IPS DF 4.7 (cell line): ENCODE results near the gene COL23A1.

ENCODE experiments used
- DNase-seq: peaks from one replicate; pipeline ENCODE4 v3.0.0-alpha.2; 2013; ENCODE audit warnings: low spot score; ENCODE audit errors: extremely low read depth

The COL23A1 gene

DNA sequence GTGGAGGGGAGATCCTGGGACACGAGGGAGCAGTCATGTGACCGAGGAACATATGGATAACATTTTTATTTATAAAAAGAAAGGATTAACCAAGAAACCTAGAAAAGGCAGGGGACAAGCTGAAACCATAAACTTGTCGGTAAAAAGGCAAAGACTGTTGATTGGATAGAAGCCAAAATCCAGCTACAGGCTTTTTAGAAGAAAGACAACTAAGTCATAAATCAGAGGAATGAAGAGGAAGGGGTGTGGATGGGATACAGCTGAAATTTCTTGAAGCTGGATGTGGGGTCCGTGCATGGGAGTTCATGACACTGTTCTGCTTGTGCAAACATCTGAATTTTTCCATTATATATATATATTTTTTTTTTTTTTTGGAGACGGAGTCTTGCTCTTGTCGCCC, 246.9 kb downstream of the COL23A1 start:
- no peak for DNase-seq

DNA sequence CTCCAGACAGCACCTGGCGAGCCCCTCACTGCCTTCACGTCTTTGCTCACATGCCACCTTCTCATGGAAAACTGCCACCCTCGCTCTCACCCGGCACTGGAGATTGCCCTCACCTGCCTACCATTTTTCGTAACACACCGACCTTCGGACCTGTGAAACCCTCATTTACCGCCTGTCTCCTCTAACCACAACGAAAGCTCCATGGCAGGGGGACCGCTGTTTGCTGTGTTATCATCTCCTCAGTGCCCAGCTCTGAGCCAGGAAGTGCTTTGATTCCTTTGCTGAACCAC, 248.4 kb downstream of the COL23A1 start:
- no peak for DNase-seq

DNA sequence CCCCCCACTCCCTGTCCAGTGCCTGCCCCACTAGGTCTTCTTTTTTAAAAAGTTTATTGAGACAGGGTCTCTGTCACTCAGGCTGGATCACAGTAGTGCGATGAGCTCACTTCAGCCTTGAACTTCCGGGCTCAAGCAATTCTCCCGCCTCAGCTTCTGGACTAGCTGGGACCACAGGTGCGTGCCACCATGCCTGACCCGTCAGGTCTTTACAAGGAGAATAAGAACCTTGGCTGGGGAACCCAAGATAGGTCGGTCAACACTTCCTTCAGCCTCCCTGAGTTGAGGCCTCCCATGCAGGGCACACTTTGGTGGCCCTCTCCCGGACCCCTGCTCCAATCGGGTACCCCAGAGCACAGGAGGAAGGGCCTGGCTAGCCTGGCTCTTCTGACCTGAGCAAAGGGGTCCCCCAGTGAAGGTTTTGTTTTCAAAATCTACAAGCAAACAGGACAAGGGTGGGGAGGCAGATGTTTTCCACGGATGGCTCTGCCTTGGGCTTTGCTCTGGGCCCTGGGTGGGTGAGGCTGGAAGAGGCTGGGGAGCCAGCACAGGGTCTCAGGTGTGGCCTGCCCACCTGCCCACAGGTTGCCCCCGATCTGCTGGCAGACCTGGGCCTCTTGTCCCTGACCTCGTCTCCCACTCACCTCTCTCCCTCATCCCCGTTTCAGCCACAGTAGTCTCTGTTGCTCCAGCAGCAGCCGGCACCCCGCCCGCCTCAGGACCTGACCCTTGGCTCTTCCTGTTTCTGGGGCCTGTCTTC, 248.9 kb downstream of the COL23A1 start:
- no peak for DNase-seq

DNA sequence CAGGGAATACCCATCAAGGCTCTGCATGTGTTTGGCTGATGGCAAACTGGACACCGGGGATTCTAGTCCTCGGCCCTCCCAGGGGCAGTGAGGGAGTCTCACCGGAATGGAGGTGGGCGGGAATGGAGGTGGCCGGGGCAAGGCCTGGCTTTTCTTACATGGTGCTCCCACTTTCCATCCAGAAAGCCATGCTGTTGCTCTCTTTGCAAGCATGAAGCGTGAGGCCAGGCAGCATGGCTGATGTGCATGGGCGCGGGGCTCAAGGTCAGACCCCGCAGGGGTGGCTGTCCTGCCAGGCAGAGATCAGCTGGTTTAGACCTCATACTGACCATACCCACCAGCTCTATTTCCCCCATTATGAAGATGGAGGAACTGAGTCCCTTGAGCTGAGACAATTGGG, 249.6 kb downstream of the COL23A1 start:
- DNase-seq = no peak

DNA sequence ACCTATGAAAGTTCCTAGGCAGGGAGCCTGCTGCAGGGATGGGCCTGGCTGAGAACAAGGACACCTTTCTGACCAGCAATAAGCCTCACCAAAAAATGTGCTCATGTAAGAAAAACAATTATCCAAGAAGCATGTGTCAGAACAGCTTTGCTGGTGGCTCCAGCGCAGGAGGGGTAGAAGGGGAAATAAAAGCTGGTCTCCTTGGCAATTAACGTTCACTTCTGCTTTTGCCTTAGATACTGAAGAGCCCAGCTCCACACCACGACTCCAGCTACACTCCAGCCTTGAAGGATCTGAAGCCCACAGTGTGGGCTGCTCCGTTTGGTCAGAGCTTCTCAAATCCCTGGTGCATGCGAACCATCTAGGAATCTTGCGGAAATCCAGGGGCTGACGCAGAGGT, 250.0 kb downstream of the COL23A1 start:
- DNase-seq = no peak

DNA sequence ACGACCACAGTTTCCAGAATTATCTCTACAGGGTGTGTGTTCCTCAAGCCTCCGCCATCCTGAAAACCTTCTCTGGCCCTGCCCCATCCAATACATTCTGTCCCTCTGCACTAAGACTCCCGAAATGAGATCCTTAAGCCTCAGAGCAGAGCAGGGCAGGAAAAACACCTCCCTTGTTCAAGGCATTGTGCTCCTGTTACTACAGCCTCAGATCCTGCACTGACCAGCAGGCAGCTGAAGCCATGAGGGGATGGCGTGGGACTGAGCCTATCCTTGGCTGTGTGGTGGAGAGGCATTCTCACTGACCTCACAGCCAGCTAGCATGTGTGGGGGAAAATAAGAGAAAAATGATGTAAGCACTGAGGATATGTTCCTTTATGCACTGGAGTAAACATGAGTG, 250.9 kb downstream of the COL23A1 start:
- DNase-seq = no peak

DNA sequence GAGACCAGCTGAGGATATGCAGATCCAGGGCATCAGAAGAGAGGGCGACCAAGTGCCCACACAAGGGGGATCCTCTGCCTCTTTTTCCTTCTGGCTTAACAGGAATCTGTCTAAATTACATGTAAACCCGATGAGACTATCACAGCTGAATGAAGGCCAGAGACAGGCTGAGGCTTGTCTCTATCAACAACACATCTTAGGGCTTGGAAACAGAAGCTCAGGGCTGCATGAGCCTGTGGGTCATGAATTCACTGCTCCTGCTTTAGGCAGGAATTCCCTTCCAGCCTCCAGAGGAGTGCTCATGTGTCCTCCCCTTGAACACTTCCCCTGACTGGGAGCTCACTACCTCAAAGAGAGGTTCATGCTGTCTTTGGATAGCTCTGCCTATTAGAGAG, 251.4 kb downstream of the COL23A1 start:
- no peak for DNase-seq

- no peak for DNase-seq
Measured at GRCh38 chr5:178338126-178338749, 252.0 kb downstream of the COL23A1 start.

GRCh38 chr5:178337334-178337741, 252.9 kb downstream of the COL23A1 start:
- DNase-seq = no peak

- no peak for DNase-seq
Measured at GRCh38 chr5:178336889-178337288, 253.3 kb downstream of the COL23A1 start.

- no peak for DNase-seq
Measured at GRCh38 chr5:178335302-178336030, 254.7 kb downstream of the COL23A1 start.

DNA sequence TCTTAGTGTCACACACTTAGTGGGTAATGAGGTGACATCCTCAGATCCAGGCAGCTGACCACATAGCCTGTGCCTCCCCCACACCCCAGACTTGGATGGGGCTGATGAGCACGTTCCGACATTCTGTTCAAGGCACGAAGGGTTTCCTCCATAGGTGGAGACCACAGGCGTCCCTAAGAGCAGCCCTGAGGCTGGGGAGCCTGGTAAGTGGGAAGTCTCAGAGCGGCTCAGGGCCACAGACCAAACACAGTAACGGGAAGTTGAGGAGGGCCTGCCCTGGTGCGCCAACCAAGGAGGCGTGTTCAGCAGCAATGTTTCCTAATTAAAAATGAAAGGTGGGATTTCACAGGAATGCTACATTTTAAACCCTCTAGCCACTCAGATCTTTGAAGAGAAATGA, 255.3 kb downstream of the COL23A1 start:
- no peak for DNase-seq

DNA sequence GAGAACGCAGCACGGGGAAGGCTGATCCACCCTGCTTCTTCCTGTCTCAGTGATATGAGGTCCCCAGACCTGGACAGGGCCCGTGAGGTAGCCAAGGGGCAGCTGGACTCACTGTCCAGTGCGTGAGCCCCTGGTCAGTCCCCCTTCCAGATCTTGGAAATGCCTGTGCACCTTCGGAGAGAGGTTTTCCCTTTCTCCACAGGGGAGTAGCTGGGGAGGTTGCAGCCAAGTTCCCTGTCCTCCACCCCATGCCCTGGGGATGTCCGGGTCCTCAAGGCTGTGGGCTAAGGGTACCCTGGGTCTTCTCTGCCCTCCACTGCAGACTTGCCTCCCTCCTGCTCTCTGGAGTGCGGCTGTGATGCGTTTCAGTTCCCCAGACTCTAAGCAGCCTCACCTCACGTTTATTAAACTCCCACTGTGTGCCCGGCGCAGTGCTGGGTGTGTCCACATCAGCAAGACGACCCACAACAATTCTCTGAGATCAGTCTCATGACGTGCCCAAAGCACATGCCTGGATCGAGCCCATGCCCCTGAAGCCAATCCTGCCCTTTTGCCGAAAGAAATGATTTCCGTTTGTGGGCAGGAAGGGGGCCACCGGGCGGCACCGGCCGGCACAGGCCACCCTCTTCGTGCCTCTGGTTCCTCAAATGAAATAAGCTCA, 256.2 kb downstream of the COL23A1 start:
- DNase-seq = no peak

DNA sequence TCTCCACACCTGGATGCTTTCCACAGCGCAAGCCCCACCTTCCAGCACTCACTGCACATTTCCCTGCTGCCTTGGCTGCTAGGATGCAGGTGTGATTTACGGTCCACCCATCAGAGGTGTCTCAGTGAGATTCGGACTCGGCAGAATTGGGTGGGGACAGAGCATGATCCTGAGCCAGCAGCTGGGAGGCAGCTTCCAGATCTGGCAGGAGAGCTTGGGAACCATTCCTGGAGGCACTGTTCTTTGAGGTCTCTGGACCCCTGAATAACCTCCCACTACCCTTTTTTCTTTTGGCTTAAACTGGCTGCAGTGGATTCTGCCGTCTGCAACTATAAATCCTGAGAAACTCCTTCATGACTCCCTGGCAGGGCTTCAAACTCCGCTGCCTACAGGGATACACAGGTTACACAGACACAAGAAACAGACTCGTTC, 258.0 kb downstream of the COL23A1 start:
- no peak for DNase-seq

GRCh38 chr5:178331491-178331996, 258.6 kb downstream of the COL23A1 start:
- no peak for DNase-seq

- no peak for DNase-seq
Measured at GRCh38 chr5:178330791-178331404, 259.3 kb downstream of the COL23A1 start.

- DNase-seq = no peak
Measured at GRCh38 chr5:178328826-178329730, 261.1 kb downstream of the COL23A1 start.

DNA sequence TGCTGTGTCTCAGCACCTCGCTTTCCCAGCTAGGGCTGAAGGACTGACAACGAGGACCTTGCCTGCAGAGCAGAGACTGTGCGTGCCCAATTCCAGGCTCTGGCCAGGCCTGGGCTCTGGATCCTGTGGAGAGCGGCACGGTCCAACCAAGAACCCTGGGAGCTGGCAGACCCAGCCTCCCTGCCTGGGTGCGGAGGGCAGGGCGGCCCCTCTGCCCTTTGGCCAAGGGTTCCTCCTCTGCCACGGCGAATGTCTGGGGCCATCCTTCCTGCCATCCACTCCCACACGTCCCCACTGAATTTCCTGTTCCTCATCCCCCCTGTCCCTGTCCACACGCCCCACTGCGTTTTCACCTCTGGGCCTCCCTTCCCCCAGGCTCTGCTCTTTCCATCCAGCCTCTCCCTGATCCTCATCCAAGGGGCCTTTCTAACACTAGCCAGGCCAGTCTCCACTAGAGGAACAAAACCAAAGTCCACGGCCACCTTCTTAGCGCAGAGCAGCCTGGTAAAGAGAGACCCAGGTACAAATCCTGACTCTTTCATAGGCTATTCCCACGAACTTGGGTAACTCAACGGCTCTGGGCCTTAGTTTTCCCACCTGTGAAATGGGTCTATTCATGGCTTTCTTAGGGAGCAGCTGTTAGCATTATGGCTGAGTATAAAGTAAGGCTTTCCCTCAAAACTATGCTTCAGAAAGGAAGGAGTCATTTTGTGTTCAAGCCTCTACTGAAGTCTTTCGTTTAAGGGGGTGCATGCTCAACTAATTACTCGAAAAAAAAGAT, 262.1 kb downstream of the COL23A1 start:
- no peak for DNase-seq

GRCh38 chr5:178327446-178327845, 262.7 kb downstream of the COL23A1 start:
- DNase-seq = no peak

DNA sequence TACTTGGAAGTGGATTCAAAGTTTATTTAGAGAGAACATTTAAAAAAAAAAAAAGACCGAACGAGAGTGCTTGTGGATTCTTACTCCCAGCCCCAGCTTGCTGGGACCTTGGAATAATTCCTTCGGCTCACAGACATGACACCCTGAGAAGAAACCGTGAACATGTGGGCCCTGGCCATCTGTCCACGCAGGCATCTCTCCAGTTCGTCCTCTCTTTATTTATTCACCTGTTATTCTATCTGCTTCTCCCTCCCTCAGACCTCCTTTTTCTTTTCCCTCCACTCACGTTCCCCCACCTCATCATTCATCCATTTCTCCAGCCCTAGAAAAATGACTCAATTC, 263.8 kb downstream of the COL23A1 start:
- DNase-seq = no peak
